PFSK-1 (cell line): Measurements from ENCODE around the gene CPVL.

Source experiments
- FOXP2 ChIP-seq: optimal IDR thresholded peaks from 2 replicates; pipeline ENCODE3; 2011; ENCODE audit warnings: borderline replicate concordance, control low read depth, inconsistent platforms; ENCODE audit not compliant: insufficient read depth; ENCODE audit errors: extremely low read length, extremely low read depth
- POLR2AphosphoS5 ChIP-seq: IDR thresholded peaks from 2 replicates; pipeline ENCODE4 v1.6.1; 2012; ENCODE audit warnings: low read depth, mild to moderate bottlenecking, control low read depth, low read length, moderate library complexity
- SIN3A ChIP-seq: IDR thresholded peaks from 2 replicates; pipeline ENCODE4 v1.6.1; 2012; ENCODE audit warnings: mild to moderate bottlenecking, low read length, moderate library complexity, borderline replicate concordance; ENCODE audit not compliant: insufficient read depth
- TAF1 ChIP-seq: IDR thresholded peaks from 2 replicates; pipeline ENCODE4 v1.6.1; 2012; ENCODE audit warnings: low read length, control low read depth, borderline replicate concordance; ENCODE audit not compliant: insufficient read depth
- TF ChIP-seq, protein P1 (sequence below), 2 experiments: IDR thresholded peaks; 2 replicates each; pipeline versions ENCODE4 v1.6.1 to v1.8.0; 2011 to 2012; ENCODE audit warnings: low read depth in 2 of 2, low read length in 2 of 2, control low read depth in 1 of 2, inconsistent platforms in 1 of 2, mild to moderate bottlenecking in 1 of 2, moderate library complexity in 1 of 2; ENCODE audit not compliant: insufficient read depth in 1 of 2

Gene CPVL

GRCh38 chr7:29019896-29020295 is 126.4 kb downstream of the CPVL start:
- TF ChIP-seq POLR2AphosphoS5: no peak
- no peak for TF ChIP-seq SIN3A
- TF ChIP-seq, protein P1, sequence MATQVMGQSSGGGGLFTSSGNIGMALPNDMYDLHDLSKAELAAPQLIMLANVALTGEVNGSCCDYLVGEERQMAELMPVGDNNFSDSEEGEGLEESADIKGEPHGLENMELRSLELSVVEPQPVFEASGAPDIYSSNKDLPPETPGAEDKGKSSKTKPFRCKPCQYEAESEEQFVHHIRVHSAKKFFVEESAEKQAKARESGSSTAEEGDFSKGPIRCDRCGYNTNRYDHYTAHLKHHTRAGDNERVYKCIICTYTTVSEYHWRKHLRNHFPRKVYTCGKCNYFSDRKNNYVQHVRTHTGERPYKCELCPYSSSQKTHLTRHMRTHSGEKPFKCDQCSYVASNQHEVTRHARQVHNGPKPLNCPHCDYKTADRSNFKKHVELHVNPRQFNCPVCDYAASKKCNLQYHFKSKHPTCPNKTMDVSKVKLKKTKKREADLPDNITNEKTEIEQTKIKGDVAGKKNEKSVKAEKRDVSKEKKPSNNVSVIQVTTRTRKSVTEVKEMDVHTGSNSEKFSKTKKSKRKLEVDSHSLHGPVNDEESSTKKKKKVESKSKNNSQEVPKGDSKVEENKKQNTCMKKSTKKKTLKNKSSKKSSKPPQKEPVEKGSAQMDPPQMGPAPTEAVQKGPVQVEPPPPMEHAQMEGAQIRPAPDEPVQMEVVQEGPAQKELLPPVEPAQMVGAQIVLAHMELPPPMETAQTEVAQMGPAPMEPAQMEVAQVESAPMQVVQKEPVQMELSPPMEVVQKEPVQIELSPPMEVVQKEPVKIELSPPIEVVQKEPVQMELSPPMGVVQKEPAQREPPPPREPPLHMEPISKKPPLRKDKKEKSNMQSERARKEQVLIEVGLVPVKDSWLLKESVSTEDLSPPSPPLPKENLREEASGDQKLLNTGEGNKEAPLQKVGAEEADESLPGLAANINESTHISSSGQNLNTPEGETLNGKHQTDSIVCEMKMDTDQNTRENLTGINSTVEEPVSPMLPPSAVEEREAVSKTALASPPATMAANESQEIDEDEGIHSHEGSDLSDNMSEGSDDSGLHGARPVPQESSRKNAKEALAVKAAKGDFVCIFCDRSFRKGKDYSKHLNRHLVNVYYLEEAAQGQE (IDR thresholded peaks at IDR 0.05; ENCODE audit: insufficient read depth in 1 of 2, low read depth in 2 of 2, low read length in 2 of 2): no peak
- TF ChIP-seq TAF1: no peak
- TF ChIP-seq FOXP2: no peak

- TF ChIP-seq TAF1: no peak
- no peak for TF ChIP-seq FOXP2
- no peak for TF ChIP-seq POLR2AphosphoS5
Measured at GRCh38 chr7:29019387-29019786, 127.0 kb downstream of the CPVL start.

DNA sequence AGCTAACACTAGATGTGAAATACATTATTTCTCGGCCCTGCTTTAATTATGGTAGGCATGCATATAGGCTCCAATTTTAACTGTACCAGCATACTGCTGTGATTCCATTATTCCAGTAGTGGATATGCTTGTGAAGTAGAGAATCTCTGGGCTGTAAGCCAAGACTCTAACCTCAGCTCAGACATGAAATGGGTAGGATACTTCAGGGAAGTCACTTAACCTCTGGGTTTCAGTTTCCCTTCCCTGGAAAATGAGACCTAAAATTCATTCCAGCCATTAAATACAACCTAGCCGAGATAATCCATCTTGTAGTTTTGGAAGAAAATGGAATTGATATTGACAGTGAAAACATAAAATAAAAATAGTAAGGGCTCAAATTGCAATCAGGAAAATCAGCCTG is 128.6 kb downstream of the CPVL start:
- TF ChIP-seq, protein P1 (IDR thresholded peaks at IDR 0.05; ENCODE audit: insufficient read depth in 1 of 2, low read depth in 2 of 2, low read length in 2 of 2): no peak
- TF ChIP-seq POLR2AphosphoS5 (no peak), SIN3A (no peak), FOXP2 (no peak), TAF1 (no peak)

- TF ChIP-seq TAF1: no peak
- TF ChIP-seq FOXP2: no peak
- TF ChIP-seq, protein P1 (IDR thresholded peaks at IDR 0.05; ENCODE audit: insufficient read depth in 1 of 2, low read depth in 2 of 2, low read length in 2 of 2): no peak
- no peak for TF ChIP-seq SIN3A
- TF ChIP-seq POLR2AphosphoS5: no peak
Measured at GRCh38 chr7:29014725-29015124, 131.6 kb downstream of the CPVL start.

DNA sequence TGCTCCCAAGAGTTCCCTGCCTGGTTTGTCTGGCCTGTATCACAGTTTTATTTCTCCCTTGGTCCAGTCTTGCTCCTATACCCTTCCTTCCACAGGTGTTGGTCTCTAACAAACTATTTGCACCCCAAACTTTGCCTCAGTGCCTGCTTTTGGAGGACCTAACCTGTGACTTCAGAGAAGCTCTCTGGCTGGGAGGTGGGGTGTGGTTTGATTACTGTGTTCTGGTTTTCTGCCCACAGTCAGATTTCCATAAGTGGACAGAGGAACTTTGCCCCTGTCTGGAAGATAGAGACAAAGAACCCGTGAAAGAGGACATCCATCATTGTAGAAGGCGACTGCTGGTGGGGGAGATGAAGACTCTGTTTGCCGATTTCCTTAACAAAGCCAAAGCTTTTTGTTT is 132.4 kb downstream of the CPVL start:
- TF ChIP-seq, protein P1 (IDR thresholded peaks at IDR 0.05; ENCODE audit: insufficient read depth in 1 of 2, low read depth in 2 of 2, low read length in 2 of 2): no peak
- TF ChIP-seq SIN3A (no peak), FOXP2 (no peak)
